Calu3 (cell line): ENCODE measurements around the gene DENND11. TPM values are rescaled to one million over a fixed set of nuclear protein-coding genes. Genes with fewer than 3 reads are reported as not detected.

Experiments used
- Bru-seq: library from RNA; stranded (reverse); fragments of 400-500 nt; gene quantifications from one replicate; lab custom pipeline; 2021; lab: Mats Ljungman, UMichigan
- BruChase-seq, 2 experiments: library from RNA; stranded (reverse); fragments of 400-500 nt; gene quantifications; one replicate each; lab custom pipeline; 2021; lab: Mats Ljungman, UMichigan
- BruUV-seq: library from RNA; stranded (reverse); fragments of 400-500 nt; replicated peaks from 2 replicates; lab custom pipeline; 2021; lab: Mats Ljungman, UMichigan
- CTCF ChIA-PET: fragments of 300-600 bp; sonication (Branson Sonifier 250); formaldehyde crosslinking; loops from one replicate; lab custom pipeline; 2022; ENCODE audit warnings: antibody characterized with exemption; lab: Charles Lee
- DNase-seq: peaks from one replicate; pipeline ENCODE4 v3.0.0; 2022
- H3K27ac Mint-ChIP-seq: one replicate; pipeline ENCODE4 v1.8.0; 2022; ENCODE audit warnings: mixed read lengths; ENCODE audit not compliant: unreplicated experiment
- H3K27me3 Mint-ChIP-seq: one replicate; pipeline ENCODE4 v1.8.0; 2022; ENCODE audit warnings: mixed read lengths; ENCODE audit not compliant: unreplicated experiment
- H3K36me3 Mint-ChIP-seq: one replicate; pipeline ENCODE4 v1.8.0; 2022; ENCODE audit warnings: mild to moderate bottlenecking, moderate library complexity, mixed read lengths; ENCODE audit not compliant: insufficient read depth, unreplicated experiment
- H3K4me1 Mint-ChIP-seq: one replicate; pipeline ENCODE4 v1.8.0; 2022; ENCODE audit warnings: mild to moderate bottlenecking, low read depth, mixed read lengths; ENCODE audit not compliant: unreplicated experiment
- H3K4me3 Mint-ChIP-seq: one replicate; pipeline ENCODE4 v1.8.0; 2022; ENCODE audit warnings: mild to moderate bottlenecking, low read depth, moderate library complexity, mixed read lengths; ENCODE audit not compliant: unreplicated experiment
- H3K9me3 Mint-ChIP-seq: one replicate; pipeline ENCODE4 v1.8.0; 2022; ENCODE audit warnings: low read depth, mixed read lengths; ENCODE audit not compliant: unreplicated experiment
- CTCF ChIP-seq: fragments of 200-600 bp; IDR thresholded peaks from one replicate; pipeline ENCODE4 v1.8.0; 2022; ENCODE audit warnings: antibody characterized with exemption; ENCODE audit not compliant: unreplicated experiment
- intact Hi-C: fragments of 100-400 bp; cut with micrococcal nuclease; formaldehyde crosslinking; loops from one replicate; pipeline ENCODE4 v1.10.0; 2022; ENCODE audit not compliant: unreplicated experiment
- long read RNA-seq: library from polyadenylated mRNA; stranded (forward); transcript quantifications from one replicate; pipeline ENCODE4 v2.0.0, GENCODE V29; 2022
- total RNA-seq: library from RNA; stranded (reverse); gene quantifications from 2 replicates; pipeline ENCODE4 v1.2.3, GENCODE V29; 2022

The DENND11 gene
- total RNA-seq (24.5 and 26.5 TPM in 2 replicates), Bru-seq, nascent RNA (percentile 69 among the genes with signal in this experiment), BruChase-seq, experiment 1, labeled RNA remaining after a 6-hour chase (percentile 86 among the genes with signal in this experiment), BruChase-seq, experiment 2, labeled RNA remaining after a 2-hour chase (percentile 79 among the genes with signal in this experiment)
- long read RNA-seq, full-length matches to known transcripts: 6 of 14 reads
- long read RNA-seq, partial matches to known transcripts: 0 of 14 reads
- long read RNA-seq, other reads (novel, unspliced or antisense): 8 of 14 reads

- Mint-ChIP-seq H3K27me3 (no peaks in the 10 kb centered on the region), H3K4me1 (peaks cover 46% of the 10 kb centered on the region), H3K9me3 (no peaks in the 10 kb centered on the region), H3K36me3 (peaks cover 6% of the 10 kb centered on the region), H3K27ac (no peak within 1 kb of the TSS), H3K4me3 (peak within 1 kb of the TSS; percentile 70)
- TF ChIP-seq CTCF: no peak
- intact Hi-C loops: no loop called here
- no TSS peak for BruUV-seq
- DNase-seq: peak; percentile 57
- CTCF ChIA-PET: interaction anchor here (0.5 to 0.9 kb wide), 2 partner anchors 39 to 263 kb away, joined by 3 read pairs; no protein-coding TSS in a partner anchor
Observed at GRCh38 chr7:141702047-141702567, at the start of gene DENND11. TSS of gene DENND11 (minus strand) at chr7:141702166. CDS start at chr7:141702153, 13 bp downstream.

- CTCF ChIA-PET: no interaction called here
- Mint-ChIP-seq H3K4me1 (no peaks in the 10 kb centered on the region), H3K36me3 (peaks cover 67% of the 10 kb centered on the region), H3K9me3 (peaks cover 5% of the 10 kb centered on the region), H3K4me3 (no peak overlapping the region), H3K27ac (no peak overlapping the region), H3K27me3 (no peaks in the 10 kb centered on the region)
- no TSS peak for BruUV-seq
- TF ChIP-seq CTCF: no peak
- no peak for DNase-seq
- intact Hi-C loops: no loop called here
Observed at GRCh38 chr7:141748396-141748795, 46.4 kb upstream of the DENND11 start.

GRCh38 chr7:141744131-141744530, 42.2 kb upstream of the DENND11 start:
- intact Hi-C loops: no loop called here
- no TSS peak for BruUV-seq
- TF ChIP-seq CTCF: no peak
- CTCF ChIA-PET: no interaction called here
- Mint-ChIP-seq H3K4me3 (no peak overlapping the region), H3K27me3 (no peaks in the 10 kb centered on the region), H3K4me1 (peaks cover 25% of the 10 kb centered on the region), H3K9me3 (no peaks in the 10 kb centered on the region), H3K36me3 (peaks cover 58% of the 10 kb centered on the region), H3K27ac (no peak overlapping the region)
- no peak for DNase-seq

- no peak overlapping the region for H3K4me3 Mint-ChIP-seq
- H3K4me1 Mint-ChIP-seq: peaks cover 32% of the 10 kb centered on the region
- H3K9me3 Mint-ChIP-seq: no peaks in the 10 kb centered on the region
- BruUV-seq: no TSS peak
- TF ChIP-seq CTCF: no peak
- CTCF ChIA-PET: no interaction called here
- intact Hi-C loops: no loop called here
- no peak for DNase-seq
- H3K27ac Mint-ChIP-seq: no peak overlapping the region
- no peaks in the 10 kb centered on the region for H3K27me3 Mint-ChIP-seq
- peaks cover 76% of the 10 kb centered on the region for H3K36me3 Mint-ChIP-seq
Observed at GRCh38 chr7:141742229-141742628, 40.3 kb upstream of the DENND11 start.
